ENCODE measurements around the gene NAV2.

The NAV2 gene

GRCh38 chr11:19735909-19736498, 23.4 kb downstream of the NAV2 start:
- no peak for DNase-seq (ENCODE audit: extremely low spot score)
- no peak for TF ChIP-seq CTCF (IDR thresholded peaks at IDR 0.05; ENCODE audit: control extremely low read depth, extremely low read depth, low read depth, missing control alignments)
- POLR2A ChIA-PET = no interaction called here
- CTCF ChIA-PET = interaction anchor here (1.0 to 2.3 kb wide), 8 partner anchors 12 to 178 kb away, joined by 3 to 9 read pairs (median 4); no protein-coding TSS in a partner anchor

GRCh38 chr11:19736831-19737230, 24.2 kb downstream of the NAV2 start:
- TF ChIP-seq CTCF (IDR thresholded peaks at IDR 0.05; ENCODE audit: control extremely low read depth, extremely low read depth, low read depth, missing control alignments) = no peak
- DNase-seq (ENCODE audit: extremely low spot score) = no peak
- POLR2A ChIA-PET = no interaction called here
- CTCF ChIA-PET = interaction anchor here (1.0 to 2.2 kb wide), 4 partner anchors 169 to 179 kb away, joined by 4 to 9 read pairs (median 6); no protein-coding TSS in a partner anchor

- TF ChIP-seq CTCF (IDR thresholded peaks at IDR 0.05; ENCODE audit: control extremely low read depth, extremely low read depth, low read depth, missing control alignments) = no peak
- no peak for DNase-seq (ENCODE audit: extremely low spot score)
- ChIA-PET POLR2A (no interaction called here), CTCF (interaction anchor here (0.9 to 1.7 kb wide), 5 partner anchors 8 to 180 kb away, joined by 3 to 8 read pairs (median 4); no protein-coding TSS in a partner anchor)
These were observed 24.9 kb downstream of the NAV2 start for GRCh38 chr11:19737575-19737974.

- TF ChIP-seq CTCF (IDR thresholded peaks at IDR 0.05; ENCODE audit: control extremely low read depth, extremely low read depth, low read depth, missing control alignments) = no peak
- no peak for DNase-seq (ENCODE audit: extremely low spot score)
- ChIA-PET POLR2A (no interaction called here), CTCF (interaction anchor here (0.9 to 1.7 kb wide), 7 partner anchors 9 to 183 kb away, joined by 3 to 8 read pairs (median 4); no protein-coding TSS in a partner anchor)
These were observed 25.5 kb downstream of the NAV2 start for GRCh38 chr11:19738124-19738523.

GRCh38 chr11:19739872-19740271, 27.2 kb downstream of the NAV2 start:
- no peak for TF ChIP-seq CTCF (IDR thresholded peaks at IDR 0.05; ENCODE audit: control extremely low read depth, extremely low read depth, low read depth, missing control alignments)
- CTCF ChIA-PET = interaction anchor here (1.4 to 1.8 kb wide), 4 partner anchors 16 to 185 kb away, joined by 4 to 11 read pairs (median 6); no protein-coding TSS in a partner anchor
- no peak for DNase-seq (ENCODE audit: extremely low spot score)
- POLR2A ChIA-PET = no interaction called here

GRCh38 chr11:19740586-19740985, 27.9 kb downstream of the NAV2 start:
- POLR2A ChIA-PET = no interaction called here
- no peak for TF ChIP-seq CTCF (IDR thresholded peaks at IDR 0.05; ENCODE audit: control extremely low read depth, extremely low read depth, low read depth, missing control alignments)
- CTCF ChIA-PET = interaction anchor here (1.4 kb wide), 1 partner anchor 180 kb away, joined by 5 read pairs; no protein-coding TSS in a partner anchor
- DNase-seq (ENCODE audit: extremely low spot score) = no peak

Data from GM10248 (cell line).